Liver (tissue), 3 donors: ENCODE data around the gene FBXL15.

Experiments
- ATF3 ChIP-seq: IDR thresholded peaks from 2 replicates; pipeline ENCODE4 v1.6.1; 2016; ENCODE audit warnings: antibody characterized with exemption
- CTCF ChIP-seq: fragments of 150-350 bp; IDR thresholded peaks from 2 replicates; pipeline ENCODE4 v1.5.1; 2017; ENCODE audit warnings: improper control_type of control experiment, low read depth, low read length; ENCODE audit not compliant: missing input control
- GABPA ChIP-seq, 2 donors: IDR thresholded peaks in 1 of 2; conservative IDR thresholded peaks in 1 of 2; 2 replicates each; pipeline ENCODE4 v1.6.1; 2016; ENCODE audit warnings: antibody characterized with exemption in 2 of 2, mild to moderate bottlenecking in 1 of 2, moderate library complexity in 1 of 2
- JUND ChIP-seq, 2 donors: IDR thresholded peaks; 2 replicates each; pipeline ENCODE4 v1.6.1; 2016; ENCODE audit warnings: antibody characterized with exemption in 2 of 2
- RAD21 ChIP-seq, 2 donors: IDR thresholded peaks; 2 replicates each; pipeline ENCODE4 v1.6.1; 2016; ENCODE audit warnings: antibody characterized with exemption in 2 of 2, mild to moderate bottlenecking in 2 of 2
- YY1 ChIP-seq: IDR thresholded peaks from 2 replicates; pipeline ENCODE4 v1.6.1; 2016; ENCODE audit warnings: antibody characterized with exemption, mild to moderate bottlenecking
- donor health status: healthy.
- donor health status: healthy.

- TF ChIP-seq CTCF = no peak
- TF ChIP-seq RAD21 (IDR thresholded peaks at IDR 0.05) = no peak
- TF ChIP-seq YY1 = no peak
- TF ChIP-seq JUND (IDR thresholded peaks at IDR 0.05) = no peak
- no peak for TF ChIP-seq GABPA (IDR thresholded peaks at IDR 0.05 in 1 of 2, conservative IDR thresholded peaks at IDR 0.05 in 1 of 2)
- no peak for TF ChIP-seq ATF3
These were observed 9.0 kb upstream of the FBXL15 start for GRCh38 chr10:102411341-102412255.
